H9 (cell line): ENCODE data around the gene CDHR2. TPM values are rescaled to one million over a fixed set of nuclear protein-coding genes. Genes with fewer than 3 reads are reported as not detected.

ENCODE experiments used
- DNase-seq: peaks from one replicate; pipeline ENCODE4 v3.0.0-alpha.2; 2017
- H2AFZ ChIP-seq: one replicate; pipeline ENCODE4 v1.6.1; 2013; ENCODE audit warnings: mild to moderate bottlenecking, low read length, control low read depth, moderate library complexity
- H2AK5ac ChIP-seq: 2 replicates; pipeline ENCODE4 v1.6.1; 2013; ENCODE audit warnings: low read length, control low read depth, mixed read lengths; ENCODE audit not compliant: insufficient read length
- H2BK120ac ChIP-seq: one replicate; pipeline ENCODE4 v1.6.1; 2013; ENCODE audit warnings: low read depth, mild to moderate bottlenecking, low read length, control low read depth, inconsistent platforms; ENCODE audit not compliant: poor library complexity, severe bottlenecking
- H2BK12ac ChIP-seq: 2 replicates; pipeline ENCODE4 v1.6.1; 2013; ENCODE audit warnings: low read length, control low read depth, mixed read lengths, low read depth; ENCODE audit not compliant: insufficient read length
- H2BK15ac ChIP-seq: 2 replicates; pipeline ENCODE4 v1.6.1; 2013; ENCODE audit warnings: low read depth, low read length, control low read depth
- H2BK20ac ChIP-seq: one replicate; pipeline ENCODE4 v1.6.1; 2013; ENCODE audit warnings: low read depth, mild to moderate bottlenecking, low read length, control low read depth, inconsistent platforms; ENCODE audit not compliant: poor library complexity, severe bottlenecking
- H2BK5ac ChIP-seq: 2 replicates; pipeline ENCODE4 v1.6.1; 2013; ENCODE audit warnings: low read length, control low read depth, mixed read lengths; ENCODE audit not compliant: insufficient read length
- H3K14ac ChIP-seq: 2 replicates; pipeline ENCODE4 v1.6.1; 2013; ENCODE audit warnings: low read length, control low read depth; ENCODE audit not compliant: insufficient read depth
- H3K18ac ChIP-seq: 2 replicates; pipeline ENCODE4 v1.6.1; 2013; ENCODE audit warnings: low read depth, mild to moderate bottlenecking, mixed read lengths, low read length, control low read depth; ENCODE audit not compliant: insufficient read length
- H3K23ac ChIP-seq: 2 replicates; pipeline ENCODE4 v1.6.1; 2013; ENCODE audit warnings: low read length, control low read depth, mixed read lengths, low read depth; ENCODE audit not compliant: insufficient read length
- H3K23me2 ChIP-seq: 2 replicates; pipeline ENCODE4 v1.6.1; 2013; ENCODE audit warnings: low read depth, mild to moderate bottlenecking, mixed read lengths, low read length, control low read depth; ENCODE audit not compliant: insufficient read length, poor library complexity, severe bottlenecking
- H3K27ac ChIP-seq: 2 replicates; pipeline ENCODE4 v1.5.1; 2013; ENCODE audit warnings: low read length, control low read depth, mixed read lengths, low read depth; ENCODE audit not compliant: insufficient read length
- H3K27me3 ChIP-seq: 2 replicates; pipeline ENCODE4 v1.6.1; 2013; ENCODE audit warnings: low read length, control low read depth, inconsistent platforms; ENCODE audit not compliant: insufficient read depth
- H3K4ac ChIP-seq: 2 replicates; pipeline ENCODE4 v1.6.1; 2013; ENCODE audit warnings: low read depth, mild to moderate bottlenecking, control low read depth, inconsistent platforms, low read length, moderate library complexity
- H3K4me1 ChIP-seq: 2 replicates; pipeline ENCODE4 v1.6.1; 2013; ENCODE audit warnings: low read length, control low read depth, inconsistent platforms; ENCODE audit not compliant: insufficient read depth
- H3K4me2 ChIP-seq: 2 replicates; pipeline ENCODE4 v1.6.1; 2013; ENCODE audit warnings: low read length, control low read depth, mixed read lengths; ENCODE audit not compliant: insufficient read length, insufficient read depth
- H3K56ac ChIP-seq: 2 replicates; pipeline ENCODE4 v1.6.1; 2013; ENCODE audit warnings: low read depth, mild to moderate bottlenecking, mixed read lengths, low read length, control low read depth; ENCODE audit not compliant: insufficient read length
- H3K79me1 ChIP-seq: 2 replicates; pipeline ENCODE4 v1.6.1; 2013; ENCODE audit warnings: low read depth, mild to moderate bottlenecking, moderate library complexity, low read length, control low read depth, inconsistent platforms; ENCODE audit not compliant: insufficient read depth, poor library complexity, severe bottlenecking
- H3K79me2 ChIP-seq: 2 replicates; pipeline ENCODE4 v1.6.1; 2013; ENCODE audit warnings: low read length, control low read depth, inconsistent platforms; ENCODE audit not compliant: insufficient read depth
- H3K9ac ChIP-seq: 2 replicates; pipeline ENCODE4 v1.6.1; 2013; ENCODE audit warnings: low read length, control low read depth, mixed read lengths; ENCODE audit not compliant: insufficient read length; ENCODE audit errors: extremely low read depth
- H3K9me3 ChIP-seq: one replicate; pipeline ENCODE4 v1.6.1; 2013; ENCODE audit warnings: low read depth, low read length, inconsistent platforms; ENCODE audit not compliant: control insufficient read depth
- H3T11ph ChIP-seq: one replicate; pipeline ENCODE4 v1.6.1; 2013; ENCODE audit warnings: mild to moderate bottlenecking, low read length, control low read depth, inconsistent platforms
- H4K20me1 ChIP-seq: one replicate; pipeline ENCODE4 v1.6.1; 2013; ENCODE audit not compliant: control insufficient read depth, insufficient read length, insufficient read depth
- H4K5ac ChIP-seq: 2 replicates; pipeline ENCODE4 v1.6.1; 2013; ENCODE audit warnings: low read depth, mild to moderate bottlenecking, mixed read lengths, low read length, control low read depth; ENCODE audit not compliant: insufficient read length
- H4K8ac ChIP-seq: replicated peaks from 2 replicates; pipeline ENCODE4 v1.6.1; 2013; ENCODE audit warnings: low read length, control low read depth, mixed read lengths, low read depth; ENCODE audit not compliant: insufficient read length
- H4K91ac ChIP-seq: 2 replicates; pipeline ENCODE4 v1.6.1; 2013; ENCODE audit warnings: low read depth, mild to moderate bottlenecking, moderate library complexity, mixed read lengths, low read length, control low read depth; ENCODE audit not compliant: insufficient read length
- H3K27ac Mint-ChIP-seq, 3 experiments: 2 replicates in 2 of 3; 3 replicates in 1 of 3; pipeline ENCODE4 v1.8.0; 2020 to 2021; ENCODE audit warnings: mixed read lengths in 3 of 3, mild to moderate bottlenecking in 1 of 3, moderate library complexity in 1 of 3
- H3K27me3 Mint-ChIP-seq: 2 replicates; pipeline ENCODE4 v1.8.0; 2021; ENCODE audit warnings: low read depth, mild to moderate bottlenecking, moderate library complexity, mixed read lengths
- H3K36me3 Mint-ChIP-seq, 3 experiments: 2 replicates in 2 of 3; 3 replicates in 1 of 3; pipeline ENCODE4 v1.8.0; 2020 to 2021; ENCODE audit warnings: low read depth in 3 of 3, mixed read lengths in 3 of 3; ENCODE audit not compliant: insufficient read depth in 1 of 3
- H3K4me1 Mint-ChIP-seq, 2 experiments: 2 replicates each; pipeline ENCODE4 v1.8.0; 2020; ENCODE audit warnings: mixed read lengths in 2 of 2
- H3K4me3 Mint-ChIP-seq, 2 experiments: 2 replicates in 1 of 2; 3 replicates in 1 of 2; pipeline ENCODE4 v1.8.0; 2020 to 2021; ENCODE audit warnings: mild to moderate bottlenecking in 2 of 2, mixed read lengths in 2 of 2, moderate library complexity in 1 of 2
- H3K9me3 Mint-ChIP-seq, 2 experiments: 2 replicates in 1 of 2; 3 replicates in 1 of 2; pipeline ENCODE4 v1.8.0; 2020; ENCODE audit warnings: mild to moderate bottlenecking in 2 of 2, mixed read lengths in 2 of 2, moderate library complexity in 1 of 2
- WGBS: extraction: QIAGEN DNeasy Blood & Tissue Kit; methylation state at CpG from one replicate; pipeline ENCODE4 v1.1.7; 2013; ENCODE audit warnings: missing lambda C conversion rate, low lambda C conversion rate, mixed read lengths; ENCODE audit not compliant: insufficient read length; ENCODE audit errors: extremely low coverage; 5-methylcytosine and 5-hydroxymethylcytosine counted together
- total RNA-seq: library from RNA; stranded (reverse); gene quantifications from 2 replicates; pipeline ENCODE4 v1.2.1, GENCODE V29; 2021
- TF ChIP-seq, protein P1 (sequence below): fragments of 200-600 bp; sonication (generic); conservative IDR thresholded peaks from 3 replicates; pipeline ENCODE4 v1.8.0; 2021; ENCODE audit warnings: antibody characterized with exemption, mild to moderate bottlenecking

CDHR2 gene
- total RNA-seq, 1 experiment from 2014 or later, result 0.90 TPM

DNA sequence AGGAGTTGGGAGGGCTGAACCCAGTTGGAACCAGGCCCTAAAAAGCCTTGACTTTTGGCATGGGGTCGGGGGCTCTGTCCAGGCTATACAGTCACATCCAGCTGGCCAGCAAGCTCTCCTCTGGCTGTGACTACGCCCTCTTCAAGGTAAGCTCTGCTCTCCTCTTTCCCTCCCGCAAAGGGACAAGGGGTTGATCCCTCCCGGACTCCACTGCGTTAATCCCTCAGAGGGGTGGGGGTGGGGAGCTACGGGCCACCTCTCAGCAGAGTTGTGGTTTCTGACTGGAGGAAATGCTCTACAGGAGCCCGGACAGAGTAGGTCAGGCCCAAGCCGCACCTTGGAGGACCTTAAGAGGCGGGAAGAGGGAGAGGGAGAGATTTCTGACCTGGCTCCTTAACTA is 95.2 kb downstream of the CDHR2 start:
- no peak for DNase-seq
- no peak overlapping the region for H2AFZ ChIP-seq
- no peak overlapping the region for H3K18ac ChIP-seq
- H2AK5ac ChIP-seq, result no peak overlapping the region
- H3K79me2 ChIP-seq, result no peaks in the 10 kb centered on the region
- H2BK20ac ChIP-seq, result no peak overlapping the region
- no peak overlapping the region for H2BK120ac ChIP-seq
- H3K14ac ChIP-seq, result no peak overlapping the region
- no peak overlapping the region for H4K91ac ChIP-seq
- Mint-ChIP-seq H3K4me3 (no peak overlapping the region), H3K36me3 (no peaks in the 10 kb centered on the region; a peak in 1 of 7 replicates), H3K9me3 (no peaks in the 10 kb centered on the region; a peak in 1 of 5 replicates), H3K4me1 (peaks cover 46 to 62% of the 10 kb centered on the region in 2 experiments), H3K27me3 (peaks cover 6% of the 10 kb centered on the region), H3K27ac (no peak overlapping the region)
- H3K23me2 ChIP-seq, result peaks cover 10% of the 10 kb centered on the region
- H3K79me1 ChIP-seq, result no peaks in the 10 kb centered on the region
- no peak overlapping the region for H3K23ac ChIP-seq
- H3K4me2 ChIP-seq, result no peak overlapping the region
- no peak overlapping the region for H3K27ac ChIP-seq
- H3K9me3 ChIP-seq, result no peaks in the 10 kb centered on the region
- no peak overlapping the region for H2BK5ac ChIP-seq
- H3K4me1 ChIP-seq, result no peaks in the 10 kb centered on the region; the same call in 1 of the 2 replicates
- no peak overlapping the region for H4K5ac ChIP-seq
- H3K9ac ChIP-seq, result no peak overlapping the region
- no peaks in the 10 kb centered on the region for H4K20me1 ChIP-seq
- H3T11ph ChIP-seq, result no peak overlapping the region
- no peak overlapping the region for H3K4ac ChIP-seq
- no CpG with 5 or more reads among the region's 9 CpGs for WGBS
- H3K27me3 ChIP-seq, result no peaks in the 10 kb centered on the region
- H2BK12ac ChIP-seq, result no peak overlapping the region
- no peak overlapping the region for H4K8ac ChIP-seq
- TF ChIP-seq, protein P1, sequence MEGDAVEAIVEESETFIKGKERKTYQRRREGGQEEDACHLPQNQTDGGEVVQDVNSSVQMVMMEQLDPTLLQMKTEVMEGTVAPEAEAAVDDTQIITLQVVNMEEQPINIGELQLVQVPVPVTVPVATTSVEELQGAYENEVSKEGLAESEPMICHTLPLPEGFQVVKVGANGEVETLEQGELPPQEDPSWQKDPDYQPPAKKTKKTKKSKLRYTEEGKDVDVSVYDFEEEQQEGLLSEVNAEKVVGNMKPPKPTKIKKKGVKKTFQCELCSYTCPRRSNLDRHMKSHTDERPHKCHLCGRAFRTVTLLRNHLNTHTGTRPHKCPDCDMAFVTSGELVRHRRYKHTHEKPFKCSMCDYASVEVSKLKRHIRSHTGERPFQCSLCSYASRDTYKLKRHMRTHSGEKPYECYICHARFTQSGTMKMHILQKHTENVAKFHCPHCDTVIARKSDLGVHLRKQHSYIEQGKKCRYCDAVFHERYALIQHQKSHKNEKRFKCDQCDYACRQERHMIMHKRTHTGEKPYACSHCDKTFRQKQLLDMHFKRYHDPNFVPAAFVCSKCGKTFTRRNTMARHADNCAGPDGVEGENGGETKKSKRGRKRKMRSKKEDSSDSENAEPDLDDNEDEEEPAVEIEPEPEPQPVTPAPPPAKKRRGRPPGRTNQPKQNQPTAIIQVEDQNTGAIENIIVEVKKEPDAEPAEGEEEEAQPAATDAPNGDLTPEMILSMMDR, result no peak
- H3K56ac ChIP-seq, result no peak overlapping the region
- no peak overlapping the region for H2BK15ac ChIP-seq
